Measurements from ENCODE around the gene MYCN. TPM values are rescaled to one million over a fixed set of nuclear protein-coding genes. Genes with fewer than 3 reads are reported as not detected.

MYCN gene
- total RNA-seq, 1 donor from 2014 or later, result 0.29 TPM

GRCh38 chr2:15930589-15931318, 9.6 kb upstream of the MYCN start:
- DNase-seq (ENCODE audit: low spot score), result no peak

GRCh38 chr2:15931319-15931890, 8.9 kb upstream of the MYCN start:
- DNase-seq (ENCODE audit: low spot score), result no peak

- no peak for DNase-seq (ENCODE audit: low spot score)
Observed at GRCh38 chr2:15931950-15932349, 8.4 kb upstream of the MYCN start.

GRCh38 chr2:15932394-15933183, 7.8 kb upstream of the MYCN start:
- DNase-seq (ENCODE audit: low spot score), result no peak

GRCh38 chr2:15933184-15933845, 7.0 kb upstream of the MYCN start:
- peak; percentile 24 for DNase-seq (ENCODE audit: low spot score)

- DNase-seq (ENCODE audit: low spot score), result peak; percentile 0
Observed at GRCh38 chr2:15934291-15934945, 5.9 kb upstream of the MYCN start.

GRCh38 chr2:15935189-15935588, 5.2 kb upstream of the MYCN start:
- no peak for DNase-seq (ENCODE audit: low spot score)

GRCh38 chr2:15935675-15936074, 4.7 kb upstream of the MYCN start:
- DNase-seq (ENCODE audit: low spot score), result no peak

GRCh38 chr2:15936277-15937104, 3.9 kb upstream of the MYCN start:
- DNase-seq (ENCODE audit: low spot score), result no peak

GRCh38 chr2:15937105-15937881, 3.1 kb upstream of the MYCN start:
- DNase-seq (ENCODE audit: low spot score), result no peak

GRCh38 chr2:15937882-15938802, 2.2 kb upstream of the MYCN start:
- peak; percentile 26 for DNase-seq (ENCODE audit: low spot score)

- peak; percentile 9 for DNase-seq (ENCODE audit: low spot score)
Observed at GRCh38 chr2:15938803-15939555, 1.4 kb upstream of the MYCN start.

GRCh38 chr2:15939556-15939853, 845 bp upstream of the MYCN start:
- no peak for DNase-seq (ENCODE audit: low spot score)

- peak; percentile 74 for DNase-seq (ENCODE audit: low spot score)
Observed at GRCh38 chr2:15940661-15941480, 521 bp downstream of the MYCN start.

- peak; percentile 72 for DNase-seq (ENCODE audit: low spot score)
Observed at GRCh38 chr2:15941481-15941850, 1.1 kb downstream of the MYCN start.

- DNase-seq (ENCODE audit: low spot score), result peak; percentile 87
Observed at GRCh38 chr2:15941871-15942710, 1.7 kb downstream of the MYCN start.

Data from mesenteric fat pad (tissue), 1 donor.